BE2C (cell line): ENCODE data around the gene ST6GALNAC3.

Experiments used
- DNase-seq: peaks from one replicate; pipeline ENCODE4 v3.0.0-alpha.2; 2020
- H3K27me3 ChIP-seq: fragments of 250-450 bp; sonication (Bioruptor Pico); 2 replicates; pipeline ENCODE4 v1.5.1; 2020; ENCODE audit warnings: mild to moderate bottlenecking
- H3K36me3 ChIP-seq: fragments of 250-450 bp; sonication (Bioruptor Pico); 2 replicates; pipeline ENCODE4 v1.5.1; 2020; ENCODE audit warnings: mild to moderate bottlenecking
- H3K4me1 ChIP-seq: fragments of 250-450 bp; sonication (Bioruptor Pico); 2 replicates; pipeline ENCODE4 v1.5.1; 2020
- H3K4me3 ChIP-seq: 2 replicates; pipeline ENCODE4 v1.5.1; 2011; ENCODE audit warnings: low read depth, low read length
- H3K9me3 ChIP-seq: fragments of 250-450 bp; sonication (Bioruptor Pico); 2 replicates; pipeline ENCODE4 v1.5.1; 2020
- CTCF ChIP-seq: IDR thresholded peaks from 2 replicates; pipeline ENCODE4 v1.5.1; 2012; ENCODE audit warnings: mild to moderate bottlenecking, low read depth, low read length

ST6GALNAC3 gene

GRCh38 chr1:76591963-76592362, 517.4 kb downstream of the ST6GALNAC3 start:
- Histone ChIP-seq H3K36me3 (no peaks in the 10 kb centered on the region), H3K4me3 (no peak overlapping the region), H3K9me3 (no peaks in the 10 kb centered on the region), H3K4me1 (no peaks in the 10 kb centered on the region; the same call in 1 of the 2 replicates), H3K27me3 (no peaks in the 10 kb centered on the region)
- TF ChIP-seq CTCF: no peak
- no peak for DNase-seq

- Histone ChIP-seq H3K36me3 (no peaks in the 10 kb centered on the region), H3K4me3 (no peak overlapping the region), H3K27me3 (no peaks in the 10 kb centered on the region), H3K4me1 (no peaks in the 10 kb centered on the region), H3K9me3 (no peaks in the 10 kb centered on the region)
- no peak for DNase-seq
- TF ChIP-seq CTCF: no peak
Measured at GRCh38 chr1:76593141-76593540, 518.6 kb downstream of the ST6GALNAC3 start.

GRCh38 chr1:76593618-76594017, 519.1 kb downstream of the ST6GALNAC3 start:
- Histone ChIP-seq H3K4me3 (no peak overlapping the region), H3K36me3 (no peaks in the 10 kb centered on the region), H3K9me3 (no peaks in the 10 kb centered on the region), H3K4me1 (no peaks in the 10 kb centered on the region), H3K27me3 (no peaks in the 10 kb centered on the region)
- TF ChIP-seq CTCF: no peak
- DNase-seq: no peak

GRCh38 chr1:76595024-76595423, 520.5 kb downstream of the ST6GALNAC3 start:
- Histone ChIP-seq H3K36me3 (no peaks in the 10 kb centered on the region), H3K4me1 (no peaks in the 10 kb centered on the region), H3K4me3 (no peak overlapping the region), H3K27me3 (no peaks in the 10 kb centered on the region), H3K9me3 (no peaks in the 10 kb centered on the region)
- no peak for DNase-seq
- no peak for TF ChIP-seq CTCF

- Histone ChIP-seq H3K36me3 (no peaks in the 10 kb centered on the region), H3K9me3 (no peaks in the 10 kb centered on the region), H3K4me1 (no peaks in the 10 kb centered on the region), H3K27me3 (no peaks in the 10 kb centered on the region), H3K4me3 (no peak overlapping the region)
- no peak for DNase-seq
- no peak for TF ChIP-seq CTCF
Measured at GRCh38 chr1:76601465-76601864, 526.9 kb downstream of the ST6GALNAC3 start.

GRCh38 chr1:76607717-76608116, 533.2 kb downstream of the ST6GALNAC3 start:
- no peaks in the 10 kb centered on the region for H3K27me3 ChIP-seq
- no peaks in the 10 kb centered on the region for H3K9me3 ChIP-seq
- TF ChIP-seq CTCF: no peak
- H3K4me1 ChIP-seq: no peaks in the 10 kb centered on the region
- peak; percentile 12 for DNase-seq
- no peak overlapping the region for H3K4me3 ChIP-seq
- no peaks in the 10 kb centered on the region for H3K36me3 ChIP-seq
